ENCODE results near the gene TUT7. TPM values are rescaled to one million over a fixed set of nuclear protein-coding genes. Genes with fewer than 3 reads are reported as not detected.

TUT7 gene
- total RNA-seq, 3 donors from 2014 or later, result 30.7 to 49.1 (median 36.8) TPM

DNA sequence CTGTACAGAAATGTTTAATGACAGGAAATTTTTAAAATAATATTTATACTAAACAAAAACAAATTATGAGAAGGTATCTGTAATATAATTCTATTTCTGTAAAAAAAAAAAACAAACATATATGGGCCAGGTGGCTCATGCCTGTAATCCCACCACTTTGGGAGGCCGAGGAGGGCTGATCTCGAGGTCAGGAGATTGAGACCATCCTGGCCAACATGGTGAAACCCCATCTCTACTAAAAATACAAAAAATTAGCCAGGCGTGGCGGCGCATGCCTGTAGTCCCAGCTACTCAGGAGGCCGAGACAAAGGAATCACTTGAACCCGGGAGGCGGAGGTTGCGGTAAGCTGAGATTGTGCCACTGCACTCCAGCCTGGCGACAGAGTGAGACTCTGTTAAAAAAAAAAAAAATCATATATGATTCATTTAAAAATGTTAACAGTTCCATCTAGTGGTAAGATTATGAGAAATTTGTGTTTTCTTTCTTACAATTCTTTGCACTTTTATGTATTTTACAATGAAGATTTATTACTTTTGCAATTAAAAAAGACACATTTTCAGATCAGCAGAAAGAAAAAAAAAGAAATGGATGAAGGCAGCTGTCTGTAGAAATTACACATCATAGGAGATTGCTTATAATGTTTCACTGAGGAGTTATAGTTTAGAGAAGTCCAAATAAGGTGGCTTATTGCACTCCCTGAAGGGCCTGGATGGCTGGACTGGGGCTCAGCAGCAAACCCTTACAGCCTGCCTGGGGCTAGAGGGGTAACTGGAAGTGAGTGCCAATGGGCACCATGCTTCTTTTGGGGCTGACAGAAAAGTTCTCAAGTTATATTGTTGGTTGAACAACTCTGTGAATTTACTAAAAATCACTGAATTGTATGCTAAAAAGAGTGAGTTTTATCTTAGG lies 115.1 kb downstream of the TUT7 start:
- Histone ChIP-seq H3K9me3 (no peaks in the 10 kb centered on the region), H3K4me1 (ENCODE audit: low read depth) (no peaks in the 10 kb centered on the region), H3K36me3 (ENCODE audit: low read depth) (no peaks in the 10 kb centered on the region), H3K4me3 (no peak overlapping the region)
- ATAC-seq (no peak), DNase-seq (no peak)
- TF ChIP-seq, protein P1, sequence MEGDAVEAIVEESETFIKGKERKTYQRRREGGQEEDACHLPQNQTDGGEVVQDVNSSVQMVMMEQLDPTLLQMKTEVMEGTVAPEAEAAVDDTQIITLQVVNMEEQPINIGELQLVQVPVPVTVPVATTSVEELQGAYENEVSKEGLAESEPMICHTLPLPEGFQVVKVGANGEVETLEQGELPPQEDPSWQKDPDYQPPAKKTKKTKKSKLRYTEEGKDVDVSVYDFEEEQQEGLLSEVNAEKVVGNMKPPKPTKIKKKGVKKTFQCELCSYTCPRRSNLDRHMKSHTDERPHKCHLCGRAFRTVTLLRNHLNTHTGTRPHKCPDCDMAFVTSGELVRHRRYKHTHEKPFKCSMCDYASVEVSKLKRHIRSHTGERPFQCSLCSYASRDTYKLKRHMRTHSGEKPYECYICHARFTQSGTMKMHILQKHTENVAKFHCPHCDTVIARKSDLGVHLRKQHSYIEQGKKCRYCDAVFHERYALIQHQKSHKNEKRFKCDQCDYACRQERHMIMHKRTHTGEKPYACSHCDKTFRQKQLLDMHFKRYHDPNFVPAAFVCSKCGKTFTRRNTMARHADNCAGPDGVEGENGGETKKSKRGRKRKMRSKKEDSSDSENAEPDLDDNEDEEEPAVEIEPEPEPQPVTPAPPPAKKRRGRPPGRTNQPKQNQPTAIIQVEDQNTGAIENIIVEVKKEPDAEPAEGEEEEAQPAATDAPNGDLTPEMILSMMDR (IDR thresholded peaks at IDR 0.05), result no peak
- intact Hi-C loops (cut with DNase I, micrococcal nuclease), result no loop called here

Other genes starting within 250 kb of the TUT7 start
- under 1 TPM in 1 of 3 donors, not detected in 2; 0.35 TPM for gene C9orf153, start 94.8 kb downstream of the TUT7 start, total RNA-seq
- gene ISCA1, start 71.9 kb downstream of the TUT7 start, total RNA-seq, result 10 to 100 TPM; 24.1 to 36.6 (median 31.4) TPM